SK-N-SH (cell line): ENCODE data around the gene PHC2.

Experiments
- TEAD4 ChIP-seq: IDR thresholded peaks from 2 replicates; pipeline ENCODE4 v1.4.0; 2012; ENCODE audit warnings: mild to moderate bottlenecking, borderline replicate concordance; ENCODE audit not compliant: insufficient read depth
- YY1 ChIP-seq: IDR thresholded peaks from 2 replicates; pipeline ENCODE4 v1.4.0; 2012; ENCODE audit warnings: low read depth, mild to moderate bottlenecking

- TF ChIP-seq YY1 (no peak), TEAD4 (no peak)
Measured at GRCh38 chr1:33368431-33368830, 62.5 kb downstream of the PHC2 start.
